GM18505 (cell line): ENCODE measurements around the gene WDR45B.

ENCODE experiments used
- ATAC-seq: cut with Tn5 transposase; IDR thresholded peaks from one replicate; pipeline ENCODE4 v1.9.1; 2021; ENCODE audit not compliant: unreplicated experiment
- POLR2A ChIP-seq: IDR thresholded peaks from 4 replicates; pipeline ENCODE4 v1.6.1; 2011; ENCODE audit warnings: borderline replicate concordance; ENCODE audit not compliant: insufficient read depth, insufficient read length; ENCODE audit errors: extremely low read depth

Gene WDR45B

GRCh38 chr17:82667668-82668000 lies 19.4 kb upstream of the WDR45B start:
- no peak for TF ChIP-seq POLR2A
- ATAC-seq, result no peak

- no peak for TF ChIP-seq POLR2A
These were observed 18.9 kb upstream of the WDR45B start for GRCh38 chr17:82666931-82667667.

GRCh38 chr17:82665891-82666290 lies 17.6 kb upstream of the WDR45B start:
- ATAC-seq, result no peak
- no peak for TF ChIP-seq POLR2A

More at GRCh38 chr17:82666931-82667667, 18.9 kb upstream of the WDR45B start:
- ATAC-seq, result no peak

GRCh38 chr17:82665217-82665616 lies 17.0 kb upstream of the WDR45B start:
- no peak for TF ChIP-seq POLR2A
- ATAC-seq, result no peak

- ATAC-seq, result no peak
- TF ChIP-seq POLR2A, result no peak
These were observed 16.5 kb upstream of the WDR45B start for GRCh38 chr17:82664701-82665182.

- no peak for TF ChIP-seq POLR2A
These were observed 16.0 kb upstream of the WDR45B start for GRCh38 chr17:82664276-82664575.

GRCh38 chr17:82663381-82664275 lies 15.4 kb upstream of the WDR45B start:
- ATAC-seq, result no peak
- TF ChIP-seq POLR2A, result no peak

More at GRCh38 chr17:82664276-82664575, 16.0 kb upstream of the WDR45B start:
- ATAC-seq, result no peak

GRCh38 chr17:82662711-82663261 lies 14.5 kb upstream of the WDR45B start:
- no peak for TF ChIP-seq POLR2A
- no peak for ATAC-seq

- no peak for ATAC-seq
- no peak for TF ChIP-seq POLR2A
These were observed 13.8 kb upstream of the WDR45B start for GRCh38 chr17:82661717-82662683.

GRCh38 chr17:82659886-82660285 lies 11.6 kb upstream of the WDR45B start:
- TF ChIP-seq POLR2A, result no peak
- ATAC-seq, result no peak

- ATAC-seq, result no peak
- TF ChIP-seq POLR2A, result no peak
These were observed 10.7 kb upstream of the WDR45B start for GRCh38 chr17:82658796-82659452.

- TF ChIP-seq POLR2A, result no peak
- no peak for ATAC-seq
These were observed 10.1 kb upstream of the WDR45B start for GRCh38 chr17:82658331-82658730.
